ENCODE measurements around the gene DCAF7.

The DCAF7 gene

GRCh38 chr17:63540590-63540989 lies 9.7 kb upstream of the DCAF7 start:
- H3K27ac ChIP-seq, result no peak overlapping the region
- H3K4me3 ChIP-seq (IDR thresholded peaks at IDR 0.05; ENCODE audit: insufficient read depth, low read depth, low read length), result no peak overlapping the region
- no peak overlapping the region for H3K9ac ChIP-seq
- H3K27me3 ChIP-seq (ENCODE audit: insufficient read depth, low read depth), result peaks cover 6% of the 10 kb centered on the region; the same call in 1 of the 2 replicates
- no peaks in the 10 kb centered on the region for H3K79me2 ChIP-seq (ENCODE audit: insufficient read depth, low read depth)
- H3K36me3 ChIP-seq (ENCODE audit: insufficient read depth), result no peaks in the 10 kb centered on the region
- TF ChIP-seq CTCF (conservative IDR thresholded peaks at IDR 0.05; ENCODE audit: low read depth, low read length), result no peak
- no peak overlapping the region for H2AFZ ChIP-seq (ENCODE audit: low read depth)
- H3K4me1 ChIP-seq (ENCODE audit: low read depth, poor library complexity, severe bottlenecking), result no peaks in the 10 kb centered on the region
- no peaks in the 10 kb centered on the region for H4K20me1 ChIP-seq (ENCODE audit: insufficient read depth)
- no peak overlapping the region for H3K4me2 ChIP-seq

GRCh38 chr17:63542218-63542545 lies 8.1 kb upstream of the DCAF7 start:
- Histone ChIP-seq H3K36me3 (ENCODE audit: insufficient read depth) (no peaks in the 10 kb centered on the region), H3K4me2 (no peak overlapping the region), H3K9ac (no peak overlapping the region), H3K27ac (no peak overlapping the region), H3K4me1 (ENCODE audit: low read depth, poor library complexity, severe bottlenecking) (no peaks in the 10 kb centered on the region), H4K20me1 (ENCODE audit: insufficient read depth) (no peaks in the 10 kb centered on the region), H3K79me2 (ENCODE audit: insufficient read depth, low read depth) (no peaks in the 10 kb centered on the region), H3K27me3 (ENCODE audit: insufficient read depth, low read depth) (peaks cover under 1% of the 10 kb centered on the region; the same call in 1 of the 2 replicates), H3K4me3 (IDR thresholded peaks at IDR 0.05; ENCODE audit: insufficient read depth, low read depth, low read length) (no peak overlapping the region), H2AFZ (ENCODE audit: low read depth) (no peak overlapping the region)
- TF ChIP-seq CTCF (conservative IDR thresholded peaks at IDR 0.05; ENCODE audit: low read depth, low read length), result no peak

GRCh38 chr17:63542942-63543821 lies 7.1 kb upstream of the DCAF7 start:
- Histone ChIP-seq H3K9ac (no peak overlapping the region), H3K27ac (no peak overlapping the region), H3K4me3 (IDR thresholded peaks at IDR 0.05; ENCODE audit: insufficient read depth, low read depth, low read length) (no peak overlapping the region), H3K4me1 (ENCODE audit: low read depth, poor library complexity, severe bottlenecking) (no peaks in the 10 kb centered on the region), H2AFZ (ENCODE audit: low read depth) (no peak overlapping the region), H3K36me3 (ENCODE audit: insufficient read depth) (no peaks in the 10 kb centered on the region), H4K20me1 (ENCODE audit: insufficient read depth) (no peaks in the 10 kb centered on the region), H3K4me2 (no peak overlapping the region), H3K79me2 (ENCODE audit: insufficient read depth, low read depth) (no peaks in the 10 kb centered on the region), H3K27me3 (ENCODE audit: insufficient read depth, low read depth) (no peaks in the 10 kb centered on the region; the same call in 1 of the 2 replicates)
- TF ChIP-seq CTCF (conservative IDR thresholded peaks at IDR 0.05; ENCODE audit: low read depth, low read length), result no peak

GRCh38 chr17:63543822-63544420 lies 6.4 kb upstream of the DCAF7 start:
- no peak overlapping the region for H3K27ac ChIP-seq
- H4K20me1 ChIP-seq (ENCODE audit: insufficient read depth), result no peaks in the 10 kb centered on the region
- no peaks in the 10 kb centered on the region for H3K36me3 ChIP-seq (ENCODE audit: insufficient read depth)
- H3K9ac ChIP-seq, result no peak overlapping the region
- TF ChIP-seq CTCF (conservative IDR thresholded peaks at IDR 0.05; ENCODE audit: low read depth, low read length), result no peak
- no peak overlapping the region for H3K4me2 ChIP-seq
- no peaks in the 10 kb centered on the region; the same call in 1 of the 2 replicates for H3K27me3 ChIP-seq (ENCODE audit: insufficient read depth, low read depth)
- no peak overlapping the region for H2AFZ ChIP-seq (ENCODE audit: low read depth)
- H3K4me3 ChIP-seq (IDR thresholded peaks at IDR 0.05; ENCODE audit: insufficient read depth, low read depth, low read length), result no peak overlapping the region
- H3K4me1 ChIP-seq (ENCODE audit: low read depth, poor library complexity, severe bottlenecking), result peaks cover 4% of the 10 kb centered on the region
- no peaks in the 10 kb centered on the region for H3K79me2 ChIP-seq (ENCODE audit: insufficient read depth, low read depth)
